Activated T-cell treated with anti-CD3 and anti-CD28 coated beads, Interleukin-2, amount 50 U/mL, for 24 hours (primary cell): ENCODE measurements around the gene ARHGEF10L.

ENCODE experiments used
- DNase-seq: peaks from one replicate; pipeline ENCODE4 v3.0.0-alpha.2; 2020
- H3K27ac Mint-ChIP-seq: 2 replicates; pipeline ENCODE4 v1.8.0; 2020; ENCODE audit warnings: mild to moderate bottlenecking, mixed read lengths
- H3K27me3 Mint-ChIP-seq: 2 replicates; pipeline ENCODE4 v1.8.0; 2020; ENCODE audit warnings: mixed read lengths
- H3K36me3 Mint-ChIP-seq: 2 replicates; pipeline ENCODE4 v1.8.0; 2020; ENCODE audit warnings: low read depth, mixed read lengths
- H3K4me1 Mint-ChIP-seq: 2 replicates; pipeline ENCODE4 v1.8.0; 2020; ENCODE audit warnings: low read depth, mixed read lengths
- H3K4me3 Mint-ChIP-seq: 2 replicates; pipeline ENCODE4 v1.8.0; 2020; ENCODE audit warnings: mild to moderate bottlenecking, moderate library complexity, mixed read lengths
- H3K9me3 Mint-ChIP-seq: 2 replicates; pipeline ENCODE4 v1.8.0; 2020; ENCODE audit warnings: mixed read lengths

ARHGEF10L gene

GRCh38 chr1:17658837-17659236 lies 119.3 kb downstream of the ARHGEF10L start:
- Mint-ChIP-seq H3K27me3 (no peaks in the 10 kb centered on the region), H3K36me3 (no peaks in the 10 kb centered on the region), H3K4me3 (no peak overlapping the region), H3K9me3 (no peaks in the 10 kb centered on the region), H3K4me1 (no peaks in the 10 kb centered on the region), H3K27ac (no peak overlapping the region)
- no peak for DNase-seq

GRCh38 chr1:17661546-17662157 lies 122.2 kb downstream of the ARHGEF10L start:
- no peaks in the 10 kb centered on the region for H3K36me3 Mint-ChIP-seq
- DNase-seq, result peak; percentile 68
- H3K27ac Mint-ChIP-seq, result no peak overlapping the region
- no peaks in the 10 kb centered on the region for H3K27me3 Mint-ChIP-seq
- no peak overlapping the region for H3K4me3 Mint-ChIP-seq
- H3K4me1 Mint-ChIP-seq, result no peaks in the 10 kb centered on the region
- H3K9me3 Mint-ChIP-seq, result no peaks in the 10 kb centered on the region

GRCh38 chr1:17662296-17662695 lies 122.8 kb downstream of the ARHGEF10L start:
- no peaks in the 10 kb centered on the region for H3K36me3 Mint-ChIP-seq

GRCh38 chr1:17662786-17663185 lies 123.3 kb downstream of the ARHGEF10L start:
- Mint-ChIP-seq H3K4me3 (no peak overlapping the region), H3K36me3 (no peaks in the 10 kb centered on the region), H3K4me1 (no peaks in the 10 kb centered on the region), H3K27ac (no peak overlapping the region), H3K27me3 (no peaks in the 10 kb centered on the region), H3K9me3 (no peaks in the 10 kb centered on the region)
- DNase-seq, result no peak

More at GRCh38 chr1:17662296-17662695, 122.8 kb downstream of the ARHGEF10L start:
- DNase-seq, result no peak
- H3K27me3 Mint-ChIP-seq, result no peaks in the 10 kb centered on the region
- no peaks in the 10 kb centered on the region for H3K4me1 Mint-ChIP-seq
- H3K9me3 Mint-ChIP-seq, result no peaks in the 10 kb centered on the region
- no peak overlapping the region for H3K4me3 Mint-ChIP-seq
- H3K27ac Mint-ChIP-seq, result no peak overlapping the region

GRCh38 chr1:17663646-17664045 lies 124.1 kb downstream of the ARHGEF10L start:
- H3K27ac Mint-ChIP-seq, result no peak overlapping the region
- H3K4me3 Mint-ChIP-seq, result no peak overlapping the region
- no peak for DNase-seq
- no peaks in the 10 kb centered on the region for H3K27me3 Mint-ChIP-seq
- H3K36me3 Mint-ChIP-seq, result no peaks in the 10 kb centered on the region
- H3K9me3 Mint-ChIP-seq, result no peaks in the 10 kb centered on the region
- H3K4me1 Mint-ChIP-seq, result no peaks in the 10 kb centered on the region

GRCh38 chr1:17664322-17664721 lies 124.8 kb downstream of the ARHGEF10L start:
- DNase-seq, result no peak
- Mint-ChIP-seq H3K4me1 (no peaks in the 10 kb centered on the region), H3K4me3 (no peak overlapping the region), H3K36me3 (no peaks in the 10 kb centered on the region), H3K27me3 (no peaks in the 10 kb centered on the region), H3K27ac (no peak overlapping the region), H3K9me3 (no peaks in the 10 kb centered on the region)

- DNase-seq, result no peak
- no peaks in the 10 kb centered on the region for H3K9me3 Mint-ChIP-seq
- H3K4me3 Mint-ChIP-seq, result no peak overlapping the region
- H3K27me3 Mint-ChIP-seq, result no peaks in the 10 kb centered on the region
- no peaks in the 10 kb centered on the region for H3K4me1 Mint-ChIP-seq
- no peak overlapping the region for H3K27ac Mint-ChIP-seq
- H3K36me3 Mint-ChIP-seq, result no peaks in the 10 kb centered on the region
Measured at GRCh38 chr1:17665054-17665453, 125.6 kb downstream of the ARHGEF10L start.

GRCh38 chr1:17665950-17666720 lies 126.6 kb downstream of the ARHGEF10L start:
- H3K4me3 Mint-ChIP-seq, result no peak overlapping the region
- H3K27ac Mint-ChIP-seq, result no peak overlapping the region
- H3K36me3 Mint-ChIP-seq, result no peaks in the 10 kb centered on the region
- no peaks in the 10 kb centered on the region for H3K27me3 Mint-ChIP-seq
- DNase-seq, result no peak
- H3K4me1 Mint-ChIP-seq, result no peaks in the 10 kb centered on the region
- H3K9me3 Mint-ChIP-seq, result no peaks in the 10 kb centered on the region

GRCh38 chr1:17667641-17668040 lies 128.1 kb downstream of the ARHGEF10L start:
- H3K36me3 Mint-ChIP-seq, result no peaks in the 10 kb centered on the region
- DNase-seq, result no peak
- H3K9me3 Mint-ChIP-seq, result no peaks in the 10 kb centered on the region
- H3K27ac Mint-ChIP-seq, result no peak overlapping the region
- H3K4me1 Mint-ChIP-seq, result no peaks in the 10 kb centered on the region
- H3K27me3 Mint-ChIP-seq, result no peaks in the 10 kb centered on the region
- H3K4me3 Mint-ChIP-seq, result no peak overlapping the region

- Mint-ChIP-seq H3K4me1 (no peaks in the 10 kb centered on the region), H3K4me3 (no peak overlapping the region), H3K9me3 (no peaks in the 10 kb centered on the region), H3K36me3 (no peaks in the 10 kb centered on the region), H3K27ac (no peak overlapping the region), H3K27me3 (no peaks in the 10 kb centered on the region)
- DNase-seq, result no peak
Measured at GRCh38 chr1:17668195-17668594, 128.7 kb downstream of the ARHGEF10L start.

GRCh38 chr1:17668624-17669175 lies 129.2 kb downstream of the ARHGEF10L start:
- no peaks in the 10 kb centered on the region for H3K4me1 Mint-ChIP-seq
- DNase-seq, result no peak
- no peak overlapping the region for H3K27ac Mint-ChIP-seq
- H3K4me3 Mint-ChIP-seq, result no peak overlapping the region
- H3K36me3 Mint-ChIP-seq, result no peaks in the 10 kb centered on the region
- H3K27me3 Mint-ChIP-seq, result no peaks in the 10 kb centered on the region
- no peaks in the 10 kb centered on the region for H3K9me3 Mint-ChIP-seq

- H3K27ac Mint-ChIP-seq, result no peak overlapping the region
- H3K9me3 Mint-ChIP-seq, result no peaks in the 10 kb centered on the region
- no peaks in the 10 kb centered on the region for H3K36me3 Mint-ChIP-seq
- H3K4me1 Mint-ChIP-seq, result no peaks in the 10 kb centered on the region
- H3K27me3 Mint-ChIP-seq, result no peaks in the 10 kb centered on the region
- no peak overlapping the region for H3K4me3 Mint-ChIP-seq
- DNase-seq, result no peak
Measured at GRCh38 chr1:17669305-17669704, 129.8 kb downstream of the ARHGEF10L start.

GRCh38 chr1:17669866-17670451 lies 130.5 kb downstream of the ARHGEF10L start:
- Mint-ChIP-seq H3K27me3 (no peaks in the 10 kb centered on the region), H3K36me3 (no peaks in the 10 kb centered on the region)

GRCh38 chr1:17670587-17671313 lies 131.3 kb downstream of the ARHGEF10L start:
- H3K9me3 Mint-ChIP-seq, result no peaks in the 10 kb centered on the region
- no peak for DNase-seq
- H3K4me3 Mint-ChIP-seq, result no peak overlapping the region
- peaks cover 5% of the 10 kb centered on the region for H3K27me3 Mint-ChIP-seq
- no peak overlapping the region for H3K27ac Mint-ChIP-seq
- H3K4me1 Mint-ChIP-seq, result no peaks in the 10 kb centered on the region
- H3K36me3 Mint-ChIP-seq, result no peaks in the 10 kb centered on the region

More at GRCh38 chr1:17669866-17670451, 130.5 kb downstream of the ARHGEF10L start:
- H3K27ac Mint-ChIP-seq, result no peak overlapping the region
- DNase-seq, result no peak
- no peaks in the 10 kb centered on the region for H3K9me3 Mint-ChIP-seq
- H3K4me1 Mint-ChIP-seq, result no peaks in the 10 kb centered on the region
- H3K4me3 Mint-ChIP-seq, result no peak overlapping the region
